ENCODE data around the gene MKNK2. TPM values are rescaled to one million over a fixed set of nuclear protein-coding genes. Genes with fewer than 3 reads are reported as not detected.

The MKNK2 gene
- total and polyA plus RNA-seq, 2 donors (not counting 3 experiments of a cell fraction or from before 2014, with no cell fraction given): 65.1 to 86.1 TPM

GRCh38 chr19:2061495-2062388, 10.7 kb upstream of the MKNK2 start:
- no peaks in the 10 kb centered on the region for H3K9me3 ChIP-seq (replicated peaks; ENCODE audit: control insufficient read depth, insufficient read depth, low read length)
- ChIA-PET POLR2A (no interaction called here), CTCF (interaction anchor here (0.6 to 1.1 kb wide), 4 partner anchors 8 to 284 kb away, joined by 3 to 4 read pairs (median 3); no protein-coding TSS in a partner anchor)
- no TSS peak for BruUV-seq (replicated peaks)
- no peaks in the 10 kb centered on the region for H3K36me3 ChIP-seq (ENCODE audit: control insufficient read depth in 2 of 2, extremely low read depth in 1 of 2, insufficient read depth in 2 of 2, low read length in 2 of 2)
- H3K4me3 ChIP-seq (replicated peaks in 1 of 3; ENCODE audit: insufficient read depth in 1 of 3, low read depth in 1 of 3, low read length in 3 of 3): peak overlapping the region; percentile 17 to 51 (median 41)
- no peaks in the 10 kb centered on the region for H4K20me1 ChIP-seq (replicated peaks; ENCODE audit: control insufficient read depth, extremely low read depth, insufficient read depth, low read length)
- peak overlapping the region; percentile 82 for H3K4me2 ChIP-seq (ENCODE audit: insufficient read depth, low read length)
- intact Hi-C loops (cut with micrococcal nuclease) (no loop called here), dilution Hi-C loops (cut with MboI; ENCODE audit: extremely low pct_ligation_motif_present, low sequenced_read_pairs) (no loop called here)
- peak overlapping the region; percentile 71 for H3K9ac ChIP-seq (replicated peaks; ENCODE audit: extremely low read depth, insufficient read depth, low read length)
- H3K4me1 ChIP-seq (ENCODE audit: control insufficient read depth, extremely low read depth, insufficient read depth, low read length): peaks cover 27% of the 10 kb centered on the region
- H3K79me2 ChIP-seq (ENCODE audit: control insufficient read depth, insufficient read depth, low read length): no peaks in the 10 kb centered on the region
- FAIRE-seq: peak; percentile 97
- TF ChIP-seq EZH2 (IDR thresholded peaks at IDR 0.05; ENCODE audit: borderline replicate concordance, low read depth, low read length, severe bottlenecking): no peak
- TF ChIP-seq POLR2A (IDR thresholded peaks at IDR 0.05; ENCODE audit: low read depth, low read length): peak; percentile 33
- TF ChIP-seq MAX (IDR thresholded peaks at IDR 0.05; ENCODE audit: insufficient read depth, insufficient read length): peak; percentile 40
- peak; percentile 26 for TF ChIP-seq POLR2AphosphoS5 (IDR thresholded peaks at IDR 0.05; ENCODE audit: insufficient read depth, low read depth, low read length)
- TF ChIP-seq MYC (IDR thresholded peaks at IDR 0.05; ENCODE audit: low read depth, low read length): no peak
- no peaks in the 10 kb centered on the region for H3K27me3 ChIP-seq (ENCODE audit: control insufficient read depth in 2 of 2, insufficient read depth in 2 of 2, low read length in 2 of 2)
- peak; percentile 98 for DNase-seq (ENCODE audit: low read depth, low spot score)
- peak overlapping the region; percentile 87 for H2AFZ ChIP-seq (ENCODE audit: low read depth, low read length)
- H3K9me1 ChIP-seq (replicated peaks; ENCODE audit: control insufficient read depth, extremely low read depth, insufficient read depth, low read length): no peaks in the 10 kb centered on the region
- peak overlapping the region; percentile 77 for H3K27ac ChIP-seq (ENCODE audit: insufficient read depth, low read depth, low read length)

Data from endothelial cell of umbilical vein (primary cell).